Putamen (tissue), 1 donor: ENCODE data around the gene MICB.
"Not testable (repeated sequence)": the region's sequence is repeated elsewhere in the genome, so short reads cannot be mapped to it uniquely, and the experiment has no call there.

ENCODE experiments used
- DNase-seq: peaks from one replicate; pipeline ENCODE4 v3.0.0-alpha.2; 2016; ENCODE audit warnings: low spot score

Gene MICB

DNA sequence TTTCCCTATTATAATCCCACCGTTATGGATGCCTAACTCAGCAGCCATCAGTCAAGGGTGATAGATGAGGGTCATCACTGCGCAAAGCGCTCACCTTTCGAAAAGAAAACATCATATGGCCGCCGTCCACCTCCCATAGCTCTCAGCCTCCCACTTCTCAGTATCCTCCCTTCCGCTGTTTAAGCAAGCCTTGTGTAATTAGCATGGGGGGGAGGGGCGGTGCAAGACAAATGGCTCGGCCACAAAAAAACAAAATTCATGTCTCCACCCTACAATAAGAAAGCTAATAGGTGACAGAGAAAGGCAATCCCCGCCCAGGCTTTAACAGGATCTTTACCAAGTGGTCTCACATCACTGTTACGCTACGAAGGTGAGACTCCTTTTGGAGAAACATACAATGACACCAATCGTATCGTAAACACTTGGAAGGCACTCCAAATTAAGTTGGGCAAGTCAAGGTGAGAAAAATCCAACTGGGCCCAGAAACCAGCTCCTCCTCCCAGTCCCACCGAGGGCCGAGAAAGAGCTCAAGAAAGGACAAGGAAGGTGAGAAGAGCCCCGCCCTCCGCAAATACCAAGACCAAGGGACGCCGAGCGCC is 43.2 kb downstream of the MICB start:
- no peak for DNase-seq

DNA sequence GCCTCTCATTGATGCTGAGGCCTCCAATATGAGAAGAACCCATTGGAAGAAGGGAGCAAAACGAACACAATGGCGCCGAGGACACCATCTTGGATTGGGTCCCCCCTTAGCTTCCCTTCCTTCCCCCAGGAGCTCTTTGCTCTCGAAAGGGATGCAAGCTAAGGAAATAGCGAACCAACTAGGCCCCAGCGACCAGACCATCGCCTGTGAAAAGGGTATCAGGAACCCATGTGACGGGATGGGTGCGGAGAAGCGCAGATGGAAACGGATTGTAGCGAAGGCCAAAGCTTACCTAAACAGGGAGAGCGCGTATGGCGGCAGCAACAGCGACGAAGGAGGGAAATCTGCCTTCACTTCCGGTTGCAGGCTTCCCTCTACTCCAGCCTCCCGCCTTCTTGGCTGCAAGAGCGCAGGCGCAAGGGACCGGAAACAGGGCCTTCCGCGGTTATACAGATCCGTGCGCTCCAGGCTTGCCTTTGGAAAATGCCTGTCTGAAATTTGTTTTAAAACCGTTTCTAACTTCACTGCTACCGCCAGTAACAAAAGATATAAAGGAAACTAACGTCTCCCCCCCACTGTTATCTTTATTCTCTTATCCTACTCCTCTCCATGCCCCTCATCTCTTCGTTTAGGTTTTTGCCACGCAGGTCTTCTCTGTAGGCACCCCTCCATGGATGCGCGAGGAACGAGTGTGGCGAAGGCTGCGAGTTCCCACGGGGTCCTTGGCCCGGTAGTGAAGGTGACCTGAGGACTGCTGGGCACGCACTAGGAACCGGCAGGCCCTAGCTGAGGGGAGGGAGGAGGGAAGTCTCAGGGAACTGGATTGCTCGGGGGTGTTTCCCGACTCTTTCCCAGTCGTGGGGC is 43.9 kb downstream of the MICB start, which contains the start of gene DDX39B:
Gene DDX39B (minus strand): TSS at position 346 of the 864 bp plus-strand sequence. CDS start 1,471 bp downstream, outside the sequence.
- peak; percentile 98 for DNase-seq

DNA sequence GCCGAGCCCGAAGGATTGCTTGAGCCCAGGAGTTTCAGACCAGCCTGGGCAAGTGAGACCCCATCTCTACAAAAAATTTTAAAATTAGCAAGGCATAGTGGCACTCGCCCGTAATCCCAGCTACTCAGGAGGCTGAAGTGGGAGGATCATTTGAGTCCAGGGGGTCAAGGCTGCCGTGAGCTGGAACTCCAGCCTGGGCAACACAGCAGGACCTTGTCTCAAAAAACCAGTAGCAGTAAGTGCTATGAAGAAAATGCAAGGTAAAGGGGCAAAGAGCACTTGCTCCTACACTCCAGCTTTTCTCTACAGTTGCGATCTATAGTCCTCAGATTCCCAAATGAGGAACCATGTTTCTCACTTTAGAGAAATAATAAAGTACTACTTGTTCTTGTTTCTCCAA is 45.7 kb downstream of the MICB start:
- DNase-seq: no peak

DNA sequence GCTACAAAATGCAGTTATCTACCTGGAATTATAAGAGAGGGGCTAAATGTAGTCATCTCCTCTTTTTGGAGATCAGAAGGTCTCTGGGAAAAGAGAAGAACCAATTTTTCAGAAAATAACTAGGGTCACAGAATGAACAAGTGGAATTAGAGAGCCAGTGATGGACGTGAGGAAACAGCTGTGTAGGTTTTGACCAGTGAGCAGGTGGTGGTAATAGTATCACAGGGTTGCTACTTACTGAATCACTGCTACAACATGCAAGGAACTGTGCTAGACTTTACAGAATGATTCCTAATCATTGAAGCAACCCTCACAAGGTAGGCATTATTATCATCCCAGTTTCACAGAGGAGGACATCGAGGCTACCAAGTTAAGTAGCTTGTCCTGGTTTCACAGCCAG is 46.7 kb downstream of the MICB start:
- no peak for DNase-seq

DNA sequence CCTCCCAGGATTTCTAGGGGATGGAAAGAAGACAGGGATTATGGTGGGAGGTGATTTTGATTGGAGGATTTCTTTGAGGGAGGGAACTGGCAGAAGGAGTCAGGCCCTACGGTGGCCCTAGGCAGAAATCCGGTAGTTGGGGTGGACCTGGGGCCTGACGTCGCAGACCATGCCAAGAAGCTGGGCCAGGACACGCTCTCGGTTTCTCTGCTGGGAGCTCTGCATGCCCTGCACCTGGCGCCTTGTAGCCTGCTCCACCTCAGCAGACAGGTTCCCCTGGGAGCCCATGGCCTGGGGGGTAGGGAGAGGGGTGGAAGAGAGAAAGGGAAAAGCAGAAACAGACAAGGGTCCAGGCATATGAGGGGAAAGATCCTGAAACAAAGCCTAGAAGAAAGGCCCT is 47.3 kb downstream of the MICB start:
- no peak for DNase-seq

DNA sequence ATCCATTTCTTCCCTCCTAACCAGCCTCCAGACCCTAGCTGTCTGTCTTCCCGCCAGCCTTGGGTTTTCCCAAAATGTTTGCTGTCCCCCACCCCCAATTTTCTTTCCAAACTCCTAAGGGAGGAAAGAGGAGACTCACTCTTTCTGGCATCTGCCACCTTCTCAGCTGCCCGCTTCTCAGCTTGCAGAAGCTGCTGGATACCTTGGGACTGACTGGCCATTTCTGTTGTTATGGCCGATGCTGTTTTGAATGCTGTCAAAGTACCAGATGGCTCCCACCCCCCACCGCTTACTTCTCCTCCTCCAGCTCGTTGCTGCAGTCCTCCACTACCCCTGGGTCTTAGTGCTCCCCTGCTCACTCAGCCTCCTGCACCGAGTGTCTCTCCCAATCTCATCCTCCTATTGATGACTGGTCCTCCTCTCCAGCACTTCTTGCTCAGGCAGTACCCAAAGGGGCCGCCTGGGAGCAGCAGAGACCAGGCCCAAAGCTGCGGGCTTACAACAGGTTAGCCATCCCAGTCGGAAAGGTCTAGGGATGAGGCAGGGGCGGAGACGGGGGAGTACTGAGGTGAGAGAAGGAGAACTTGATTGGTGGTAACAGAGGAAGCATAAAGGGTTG is 48.5 kb downstream of the MICB start, which contains the start of gene ATP6V1G2:
Gene ATP6V1G2 (minus strand): TSS at position 270 of the 619 bp plus-strand sequence. CDS start 49 bp downstream, at position 221.
- peak; percentile 94 for DNase-seq

DNA sequence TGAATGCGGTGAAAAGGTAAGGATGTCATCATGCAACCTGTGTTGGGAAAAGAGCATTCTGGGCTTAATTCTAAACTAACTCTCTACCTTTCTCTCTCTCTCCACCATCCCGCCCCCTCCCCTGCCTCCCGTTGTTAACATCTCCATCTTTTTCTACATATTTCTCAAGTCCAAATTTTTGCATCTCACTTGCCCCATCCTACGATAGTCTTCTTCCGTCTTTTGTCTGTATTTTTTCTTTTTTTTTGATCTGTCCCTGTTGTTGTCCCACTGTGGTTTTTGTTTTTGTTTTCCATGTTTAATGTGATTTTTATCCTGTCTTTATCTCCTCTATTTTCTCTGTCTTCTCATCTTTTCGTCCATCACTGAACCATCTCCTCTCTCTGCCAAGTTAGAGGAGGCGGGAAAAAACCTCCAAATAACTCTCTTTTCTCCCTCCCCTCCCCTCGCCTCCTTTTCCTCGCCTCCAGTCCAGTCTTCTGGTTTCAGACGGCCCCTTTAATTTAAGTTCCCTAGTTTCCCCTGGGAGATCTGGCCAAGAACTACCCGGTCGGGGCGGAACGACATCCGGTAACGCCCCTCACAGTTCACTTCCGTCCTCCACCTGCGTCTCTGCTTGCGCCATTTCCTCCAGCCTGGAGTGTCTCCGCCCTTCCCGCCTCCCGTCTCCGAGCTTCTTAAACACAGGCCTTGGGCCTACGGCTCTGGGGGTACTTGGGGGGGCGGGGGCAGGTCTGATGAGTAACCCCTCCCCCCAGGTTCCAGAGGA is 49.2 kb downstream of the MICB start, which contains the start of gene NFKBIL1:
Gene NFKBIL1 (plus strand): TSS at position 651 of the 769 bp plus-strand sequence. CDS start 87 bp downstream, at position 738.
- peak; percentile 98 for DNase-seq

DNA sequence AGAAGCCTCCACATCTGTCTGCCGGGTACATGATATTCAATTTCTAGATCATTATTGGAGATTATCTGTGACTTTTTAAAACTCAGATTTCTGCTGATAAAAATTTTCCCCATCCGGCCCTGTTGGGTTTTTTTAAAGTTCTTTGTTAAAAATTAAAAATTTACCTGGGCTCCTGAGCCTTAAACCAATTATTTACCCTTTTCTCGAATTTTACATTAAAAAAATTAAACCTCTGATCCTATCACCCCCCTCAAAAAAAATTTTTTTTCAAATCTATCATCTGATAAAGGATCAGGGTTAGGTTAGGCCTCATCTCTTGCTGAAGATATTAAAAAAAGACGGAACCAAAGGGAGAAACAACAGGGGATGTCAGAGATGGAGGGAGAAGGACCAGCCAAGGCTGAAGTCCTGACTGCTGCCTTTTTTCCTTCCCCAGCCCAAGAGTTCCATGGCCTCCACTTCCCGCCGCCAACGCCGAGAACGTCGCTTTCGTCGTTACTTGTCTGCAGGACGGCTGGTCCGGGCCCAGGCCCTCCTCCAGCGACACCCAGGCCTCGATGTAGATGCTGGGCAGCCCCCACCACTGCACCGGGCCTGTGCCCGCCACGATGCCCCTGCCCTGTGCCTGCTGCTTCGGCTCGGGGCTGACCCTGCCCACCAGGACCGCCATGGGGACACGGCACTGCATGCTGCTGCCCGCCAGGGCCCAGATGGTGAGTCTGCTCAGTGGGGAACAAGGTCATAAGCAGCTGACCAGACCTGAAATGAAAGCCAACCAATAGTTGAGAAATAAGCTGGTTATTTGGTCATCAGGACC is 50.0 kb downstream of the MICB start:
- no peak for DNase-seq

DNA sequence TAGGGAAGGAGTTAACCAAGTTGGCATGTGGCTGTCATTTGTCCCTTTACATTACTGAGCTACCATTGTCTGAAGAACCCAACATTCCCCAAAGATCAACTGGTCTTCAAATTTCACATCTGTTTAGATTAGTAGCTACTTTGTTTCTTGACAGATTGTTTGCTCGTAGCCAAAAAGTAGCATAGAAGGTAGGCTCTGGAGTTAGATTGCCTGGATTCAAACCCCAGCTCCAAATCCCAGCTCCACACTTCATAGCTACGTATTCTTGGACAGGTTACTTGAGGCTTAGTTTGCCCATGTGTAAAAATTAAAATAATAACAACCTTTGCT is 50.6 kb downstream of the MICB start:
- DNase-seq: no peak

DNA sequence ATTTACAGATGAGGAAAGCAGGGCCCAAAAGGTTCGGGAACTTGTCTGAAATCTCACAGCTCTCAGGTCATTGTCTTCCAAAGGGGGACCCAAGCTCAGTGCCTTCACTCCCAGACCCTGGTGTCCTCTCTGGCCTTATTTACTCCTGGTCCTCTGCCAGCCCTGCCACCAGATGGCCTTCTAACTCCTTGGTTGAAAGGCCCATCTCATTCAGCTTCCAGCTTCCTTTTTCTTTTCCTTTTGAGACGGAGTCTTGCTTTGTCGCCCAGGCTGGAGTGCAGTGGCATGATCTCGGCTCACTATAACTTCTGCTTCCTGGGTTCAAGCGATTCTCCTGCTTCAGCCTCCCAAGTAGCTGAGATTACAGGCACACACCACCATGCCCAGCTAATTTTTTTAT is 53.4 kb downstream of the MICB start:
- not testable (repeated sequence) for DNase-seq

DNA sequence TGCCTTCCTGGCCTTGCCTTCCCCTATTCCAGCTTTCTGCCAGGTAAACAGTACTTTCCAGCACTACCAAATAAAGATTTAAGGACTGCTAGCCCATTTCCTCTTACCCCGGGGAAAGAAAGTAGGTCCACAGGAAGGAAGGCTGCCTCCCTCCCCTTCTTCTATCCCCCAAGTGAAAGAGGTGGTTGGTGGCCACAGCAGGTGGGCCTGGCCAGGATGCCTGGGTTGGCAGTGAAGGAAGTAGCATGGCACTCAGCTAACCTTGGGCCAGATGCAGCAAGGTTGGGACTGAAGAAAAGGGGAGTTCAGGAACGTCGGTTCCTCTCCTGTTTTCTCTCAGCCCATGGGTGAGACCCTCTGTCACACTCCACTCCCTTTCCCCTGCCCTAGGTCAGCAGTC is 58.4 kb downstream of the MICB start:
- no peak for DNase-seq

DNA sequence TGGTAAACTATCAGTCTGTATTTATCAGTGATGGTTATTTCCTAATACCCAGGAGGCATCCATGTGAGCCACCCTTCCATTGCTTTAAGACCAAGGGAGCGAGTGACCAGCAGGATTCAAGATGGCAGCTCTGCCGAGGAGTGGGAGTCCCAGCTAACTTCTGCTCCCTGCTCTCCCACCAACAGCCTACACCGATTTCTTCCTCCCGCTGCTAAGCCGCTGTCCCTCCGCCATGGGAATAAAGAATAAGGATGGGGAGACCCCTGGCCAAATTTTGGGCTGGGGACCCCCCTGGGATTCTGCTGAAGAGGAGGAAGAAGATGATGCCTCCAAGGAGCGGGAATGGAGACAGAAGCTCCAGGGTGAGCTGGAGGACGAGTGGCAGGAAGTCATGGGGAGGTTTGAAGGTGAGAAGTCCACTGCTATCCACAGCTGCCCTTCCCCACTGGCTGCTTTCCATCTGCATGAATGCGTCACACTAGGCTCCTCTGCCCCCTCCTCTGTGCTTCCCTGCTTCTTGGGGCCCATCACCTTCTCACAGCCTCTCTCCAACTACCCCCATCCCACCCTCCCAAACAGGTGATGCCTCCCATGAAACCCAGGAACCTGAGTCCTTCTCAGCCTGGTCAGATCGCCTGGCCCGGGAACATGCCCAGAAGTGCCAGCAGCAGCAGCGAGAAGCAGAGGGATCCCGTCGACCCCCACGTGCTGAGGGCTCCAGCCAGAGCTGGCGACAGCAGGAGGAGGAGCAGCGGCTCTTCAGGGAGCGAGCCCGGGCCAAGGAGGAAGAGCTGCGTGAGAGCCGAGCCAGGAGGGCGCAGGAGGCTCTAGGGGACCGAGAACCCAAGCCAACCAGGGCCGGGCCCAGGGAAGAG is 59.7 kb downstream of the MICB start:
- DNase-seq: no peak

DNA sequence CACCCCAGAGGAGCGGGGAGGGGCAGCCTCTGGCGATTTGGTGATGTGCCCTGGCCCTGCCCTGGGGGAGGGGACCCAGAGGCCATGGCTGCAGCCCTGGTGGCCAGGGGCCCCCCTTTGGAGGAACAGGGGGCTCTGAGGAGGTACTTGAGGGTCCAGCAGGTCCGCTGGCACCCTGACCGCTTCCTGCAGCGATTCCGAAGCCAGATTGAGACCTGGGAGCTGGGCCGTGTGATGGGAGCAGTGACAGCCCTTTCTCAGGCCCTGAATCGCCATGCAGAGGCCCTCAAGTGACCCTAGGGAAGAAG is 60.3 kb downstream of the MICB start:
- DNase-seq: no peak

DNA sequence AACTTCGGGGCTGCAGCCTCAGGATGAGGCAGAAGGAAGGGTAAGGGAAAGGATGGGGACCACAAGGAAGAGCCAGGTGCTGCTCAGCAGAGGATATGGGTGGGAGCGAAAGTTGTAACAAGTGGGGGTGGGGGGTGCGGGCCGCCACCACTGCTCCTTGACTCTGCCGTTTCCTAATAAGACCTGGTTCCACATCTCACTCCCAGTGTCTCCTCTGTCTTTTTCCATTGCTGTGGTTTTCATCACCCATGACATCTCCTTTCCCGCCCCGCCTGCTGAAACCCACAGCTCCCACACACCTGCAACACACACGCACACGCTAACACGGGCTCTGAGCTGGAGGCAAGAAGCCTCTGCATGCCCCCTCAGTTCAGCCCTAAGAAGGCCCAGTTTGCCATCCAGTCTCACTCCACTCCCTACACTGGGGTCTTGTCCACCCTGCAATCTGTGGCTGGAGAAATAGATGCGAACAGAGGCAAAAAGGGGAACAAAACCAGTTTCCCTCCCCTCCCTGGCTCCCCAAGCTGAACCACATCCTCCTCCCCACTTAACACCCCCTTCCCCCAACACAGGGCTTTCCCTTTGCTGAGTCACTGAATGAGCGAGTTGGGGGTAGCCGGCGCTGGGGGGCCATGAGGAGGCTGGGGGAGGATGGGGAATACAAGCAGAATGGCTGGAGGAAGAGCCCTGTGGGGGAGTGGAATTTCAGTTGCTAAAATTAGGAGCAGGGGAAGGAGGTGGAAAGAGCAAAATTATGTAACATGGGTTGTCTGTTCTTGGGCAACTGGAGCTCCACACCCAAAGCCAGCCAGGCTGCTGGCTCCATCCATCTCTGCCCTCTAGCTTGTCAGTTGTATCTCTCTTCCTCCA is 60.9 kb downstream of the MICB start:
- DNase-seq: peak; percentile 82

DNA sequence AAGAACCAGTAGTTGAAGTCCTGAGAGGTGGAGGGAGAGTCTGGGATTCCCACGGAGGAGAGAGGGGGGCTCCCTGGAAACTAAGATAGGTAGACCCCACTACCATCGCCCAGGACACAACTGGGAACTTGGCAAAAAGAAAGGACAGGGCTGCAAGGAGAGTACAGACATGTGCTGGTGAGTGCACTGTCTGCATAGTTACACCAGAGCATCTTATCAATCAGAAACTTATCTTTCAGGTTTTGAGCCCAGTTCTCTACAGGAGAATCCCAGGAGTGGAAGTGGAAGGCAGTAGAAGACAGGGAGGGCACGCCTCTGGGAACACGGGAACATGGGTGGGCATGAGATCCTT is 61.6 kb downstream of the MICB start:
- no peak for DNase-seq

DNA sequence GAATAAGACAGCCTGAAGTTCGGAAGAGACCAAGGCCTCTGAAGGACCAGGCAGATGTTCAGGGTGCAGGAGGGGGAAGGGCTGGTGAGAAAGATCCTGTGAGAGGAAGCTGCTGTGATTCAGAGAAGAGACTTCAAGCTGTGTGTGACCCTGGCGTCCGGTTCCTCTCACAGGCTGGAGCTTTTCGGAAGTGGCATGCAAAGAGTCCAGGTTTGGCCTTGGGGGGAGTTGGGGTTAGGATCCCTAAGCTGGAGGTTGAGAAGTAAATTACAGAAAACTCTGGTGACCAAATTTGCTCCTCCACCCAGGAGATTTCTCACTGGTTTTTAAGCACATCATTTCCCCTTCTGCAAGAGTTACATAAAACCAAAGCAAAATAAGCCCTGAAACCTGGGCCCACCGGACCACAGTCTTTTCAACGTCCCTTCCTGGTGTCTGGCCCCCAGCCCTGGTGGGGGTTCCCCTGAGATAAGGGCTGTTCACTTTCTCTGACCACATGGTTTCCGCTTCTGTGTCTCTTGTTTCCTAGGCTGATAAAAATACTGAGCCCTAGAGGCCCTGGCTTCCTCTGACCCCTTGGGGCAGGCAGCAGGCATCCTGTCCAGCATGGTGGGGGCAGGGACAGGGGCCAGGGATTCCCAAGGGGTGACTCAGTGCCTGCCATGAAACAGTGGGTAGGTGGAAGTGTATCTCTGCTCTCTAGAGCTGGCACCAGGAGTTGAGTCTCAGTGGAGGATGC is 62.2 kb downstream of the MICB start:
- DNase-seq: peak; percentile 61

DNA sequence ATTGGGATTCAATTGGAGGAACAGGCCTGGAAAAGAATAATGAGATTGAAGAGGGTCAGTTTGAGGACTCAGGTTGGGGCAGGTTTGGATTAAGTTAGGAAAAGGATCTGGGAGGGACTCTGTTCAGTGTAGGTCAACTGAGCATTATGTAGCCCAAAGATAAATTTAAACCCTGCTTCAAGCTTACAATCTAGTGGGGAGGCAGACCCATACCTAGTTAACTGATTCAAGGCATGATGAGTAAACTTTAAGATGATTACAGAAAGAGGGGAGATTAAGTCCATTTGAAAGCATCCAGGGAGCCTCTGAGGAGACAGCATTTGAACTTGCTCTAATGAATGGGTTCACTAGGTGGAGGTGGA is 62.7 kb downstream of the MICB start:
- DNase-seq: no peak
